GM18498 (cell line): ENCODE data around the gene MAP2K5.

Experiments
- ATAC-seq: cut with Tn5 transposase; IDR thresholded peaks from one replicate; pipeline ENCODE4 v1.9.1; 2021; ENCODE audit warnings: mild to moderate bottlenecking, moderate library complexity; ENCODE audit not compliant: unreplicated experiment

MAP2K5 gene

GRCh38 chr15:67556976-67557570, 14.6 kb downstream of the MAP2K5 start:
- ATAC-seq: no peak

DNA sequence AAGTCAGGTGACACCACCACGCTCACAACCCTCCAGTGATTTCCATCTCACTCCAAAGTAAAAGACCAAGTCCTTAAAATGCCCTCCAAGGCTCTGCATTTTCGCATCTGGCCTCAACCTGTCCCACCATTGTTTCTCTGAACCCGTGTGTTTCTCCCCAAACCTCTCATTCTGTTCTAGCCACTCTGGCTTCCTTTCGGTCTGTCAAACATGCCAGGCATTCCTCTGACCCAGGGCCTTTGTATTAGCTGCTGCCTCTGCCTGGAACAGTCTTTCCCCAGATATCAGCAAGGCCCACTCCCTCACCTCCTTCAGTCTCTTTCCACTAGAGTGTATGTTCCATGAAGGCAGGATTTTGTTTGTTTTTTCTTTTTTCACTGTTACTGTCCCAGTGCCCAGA, 16.0 kb downstream of the MAP2K5 start:
- ATAC-seq: no peak

DNA sequence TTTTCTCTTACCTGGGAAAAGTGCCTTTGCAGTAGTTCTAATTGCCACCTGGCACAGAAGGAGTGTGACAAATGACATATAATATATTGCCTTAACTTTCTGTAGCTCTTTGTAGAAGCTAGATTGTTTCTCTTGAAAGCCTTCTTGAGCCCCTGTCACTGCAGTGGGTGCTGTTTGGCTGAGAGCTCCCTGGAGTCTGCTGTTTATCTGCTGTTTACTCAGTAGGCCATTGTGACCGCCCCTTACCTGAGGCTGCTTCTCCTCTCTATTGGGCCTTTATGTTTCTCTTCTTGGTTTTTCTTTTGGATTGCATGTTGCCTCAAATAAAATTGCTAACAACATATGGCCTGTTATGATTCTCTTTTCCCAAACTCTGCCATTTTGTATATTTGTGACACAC, 16.7 kb downstream of the MAP2K5 start:
- ATAC-seq: no peak

DNA sequence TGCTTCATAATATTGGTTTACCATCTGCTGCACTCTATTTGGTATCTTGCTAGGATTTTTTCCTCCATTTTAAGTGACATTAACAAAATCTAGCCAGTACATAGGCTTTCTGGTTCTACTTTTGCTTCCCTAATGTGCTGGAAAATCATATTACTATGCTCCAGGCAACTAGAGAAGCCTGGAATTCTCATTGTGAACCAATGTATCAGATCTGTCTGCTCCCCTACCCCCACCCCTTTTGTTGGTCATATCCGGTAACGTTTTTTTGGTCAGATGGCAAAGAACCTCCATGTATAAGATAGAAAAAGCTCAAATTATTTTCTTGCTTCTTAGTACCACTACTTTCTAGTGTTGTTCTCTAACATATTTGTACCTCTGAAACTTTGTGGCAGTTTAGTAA, 17.1 kb downstream of the MAP2K5 start:
- ATAC-seq: no peak

DNA sequence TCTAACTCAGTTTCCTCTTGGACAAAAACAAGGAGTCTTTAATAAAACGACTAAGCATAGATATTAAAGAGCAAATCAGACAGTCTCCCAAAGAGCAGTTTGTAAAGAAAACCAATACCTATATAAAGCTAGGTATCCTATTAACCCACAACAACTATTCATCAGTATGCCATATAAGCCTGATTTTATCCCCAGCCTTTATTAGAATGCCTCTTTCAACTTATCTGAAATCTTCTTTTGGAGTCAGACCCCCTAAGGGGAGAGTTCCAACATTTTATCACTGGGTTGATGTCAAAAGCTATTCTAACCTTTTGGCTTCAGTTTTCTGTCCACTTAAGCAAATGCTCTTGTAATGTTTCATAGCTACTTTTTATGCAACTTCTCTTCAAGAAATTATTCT, 17.8 kb downstream of the MAP2K5 start:
- no peak for ATAC-seq

DNA sequence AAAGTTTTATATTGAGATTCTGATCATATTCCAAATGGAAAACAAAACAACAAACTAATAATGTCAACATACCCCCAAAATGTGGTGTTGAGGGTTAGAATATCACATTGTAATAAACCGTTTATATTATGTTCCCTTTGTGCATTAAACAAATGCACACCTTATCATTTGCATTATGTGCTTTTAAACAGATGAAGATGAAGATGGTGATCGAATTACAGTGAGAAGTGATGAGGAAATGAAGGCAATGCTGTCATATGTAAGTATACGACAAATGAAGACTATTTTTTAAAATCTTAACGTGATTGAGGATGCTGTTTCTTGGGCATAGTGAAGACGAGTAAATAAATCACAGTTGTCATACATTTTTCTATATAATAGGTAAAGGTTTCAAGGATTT, 20.6 kb downstream of the MAP2K5 start:
- no peak for ATAC-seq

DNA sequence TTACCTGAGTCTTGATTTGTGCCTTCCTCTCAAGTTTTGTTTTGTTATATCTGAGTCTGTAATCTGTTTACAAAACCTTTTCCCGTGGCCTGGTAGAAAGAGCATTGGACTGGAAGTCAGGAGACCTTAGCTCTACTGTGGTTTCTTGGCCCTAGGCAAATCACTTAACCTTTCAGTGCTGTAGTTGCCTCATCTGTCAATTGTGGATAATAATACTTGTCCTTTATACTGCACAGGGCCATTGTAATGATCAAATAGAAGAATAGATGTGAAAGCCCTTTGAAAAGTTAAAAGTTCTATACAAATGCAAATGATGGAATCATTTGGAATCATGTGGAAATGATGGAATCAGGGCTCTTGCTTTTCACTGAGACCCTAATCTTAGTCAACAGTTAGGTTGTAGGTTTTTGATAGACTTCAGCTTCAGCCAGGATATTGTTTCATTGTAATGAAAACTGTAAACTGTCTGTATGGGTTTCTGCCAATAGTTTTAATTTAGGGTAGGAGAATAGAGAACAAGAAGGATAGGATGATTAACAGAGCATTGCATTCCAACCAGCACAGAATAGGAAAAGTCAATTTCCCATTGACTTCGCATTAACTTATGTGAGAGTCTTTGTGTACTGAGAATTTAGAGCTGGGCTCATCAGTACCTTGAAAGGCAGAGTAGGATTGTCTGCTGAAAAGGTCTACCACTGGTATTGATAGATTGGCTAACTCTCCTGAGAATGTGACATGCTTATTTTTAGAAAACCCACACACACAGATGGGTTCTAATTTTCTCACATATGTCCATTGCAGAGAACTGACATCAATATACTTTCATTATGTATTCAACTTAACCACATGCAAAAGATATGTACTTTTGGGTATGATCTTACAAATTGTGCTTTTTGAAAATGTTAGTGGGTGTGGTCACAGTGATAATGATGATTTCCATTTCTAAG, 21.8 kb downstream of the MAP2K5 start:
- peak; percentile 89 for ATAC-seq

- ATAC-seq: peak; percentile 41
These were observed 22.5 kb downstream of the MAP2K5 start for GRCh38 chr15:67564968-67565345.

- ATAC-seq: no peak
These were observed 27.2 kb downstream of the MAP2K5 start for GRCh38 chr15:67569668-67570067.

DNA sequence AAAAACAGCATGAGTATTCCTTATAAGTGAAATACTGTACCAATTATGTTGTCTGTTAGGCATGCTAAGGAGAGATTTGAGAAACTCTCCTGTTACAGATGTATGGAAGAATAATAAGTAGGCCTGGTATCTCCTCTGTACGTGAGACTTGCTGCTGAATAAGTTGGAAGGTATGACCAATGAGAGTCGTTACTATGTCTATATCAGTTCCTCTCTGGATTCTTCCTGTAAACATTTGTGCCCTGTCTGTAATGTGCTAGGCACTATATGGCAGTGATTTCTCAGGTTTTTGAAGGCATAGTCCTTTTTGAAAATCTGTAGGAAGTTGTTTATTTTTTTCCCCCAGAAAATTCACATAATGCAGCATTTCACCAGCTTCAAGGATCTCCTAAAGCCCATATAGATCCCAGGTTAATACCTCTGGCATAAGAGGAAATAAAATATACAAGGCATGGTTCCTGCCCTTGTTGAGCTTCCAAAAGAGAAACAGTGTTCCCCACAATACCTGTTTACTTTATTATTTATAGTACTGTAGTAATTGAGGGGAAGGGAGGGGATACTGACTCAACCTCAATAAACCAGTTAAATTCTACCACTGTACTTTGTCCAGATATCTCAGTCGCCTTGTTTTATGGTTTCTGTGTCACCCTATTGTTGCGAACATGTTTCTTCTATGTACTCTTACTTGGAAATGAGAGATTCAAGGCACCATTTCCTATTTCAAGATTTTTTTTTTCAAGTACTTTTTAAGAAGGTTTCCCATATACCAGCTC, 28.6 kb downstream of the MAP2K5 start:
- ATAC-seq: no peak

DNA sequence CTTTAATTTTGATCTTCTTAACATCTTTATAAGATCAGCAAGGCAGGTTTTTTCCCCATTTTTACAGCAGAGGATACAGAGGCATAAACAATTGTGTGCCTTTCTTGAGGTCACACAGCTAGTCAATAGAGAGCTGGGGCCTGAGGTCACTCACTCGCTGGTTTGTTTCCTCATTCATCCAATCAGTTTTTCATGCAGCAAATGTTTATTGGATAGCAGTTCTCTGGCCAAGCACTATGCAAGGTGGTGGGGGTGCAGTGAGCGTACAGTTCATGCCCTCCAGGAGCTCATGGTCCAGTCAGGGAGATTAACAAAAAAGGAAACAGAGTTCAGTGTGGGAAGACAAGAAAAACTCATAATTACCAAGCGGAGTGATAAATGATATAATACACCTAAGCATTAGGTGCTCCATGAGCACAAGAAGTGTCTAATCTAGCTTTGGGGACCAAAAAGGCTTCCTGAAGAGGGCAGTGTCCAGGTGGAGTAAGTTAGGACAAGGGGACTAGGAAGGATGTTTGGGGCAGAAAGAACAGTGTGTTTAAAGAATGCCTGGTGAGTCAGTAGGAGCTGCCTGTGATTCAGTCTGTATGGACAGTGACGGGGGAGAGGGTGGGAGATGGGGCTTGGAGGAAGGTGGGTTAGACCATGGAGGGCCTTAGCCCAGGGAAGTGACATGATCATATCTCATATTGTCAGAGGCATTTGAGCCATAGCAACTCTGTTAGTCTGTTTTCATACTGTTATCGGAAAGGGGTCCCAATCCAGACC, 29.3 kb downstream of the MAP2K5 start:
- no peak for ATAC-seq

DNA sequence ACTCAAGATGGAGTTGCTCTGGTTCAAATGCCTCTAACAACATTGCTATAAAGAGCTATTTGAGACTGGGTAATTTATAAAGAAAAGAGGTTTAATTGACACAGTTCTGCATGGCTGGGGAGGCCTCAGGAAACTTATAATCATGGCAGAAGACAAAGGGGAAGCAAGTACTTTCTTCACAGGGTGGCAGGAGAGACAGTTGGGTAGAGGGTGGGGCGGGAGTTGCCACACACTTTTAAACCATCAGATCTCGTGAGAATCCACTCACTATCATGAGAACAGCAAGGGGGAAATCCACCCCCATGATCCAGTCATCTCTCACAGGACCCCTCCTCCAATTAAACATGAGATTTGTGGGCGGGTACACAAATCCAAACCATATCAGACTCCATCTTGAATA, 30.7 kb downstream of the MAP2K5 start:
- ATAC-seq: no peak

DNA sequence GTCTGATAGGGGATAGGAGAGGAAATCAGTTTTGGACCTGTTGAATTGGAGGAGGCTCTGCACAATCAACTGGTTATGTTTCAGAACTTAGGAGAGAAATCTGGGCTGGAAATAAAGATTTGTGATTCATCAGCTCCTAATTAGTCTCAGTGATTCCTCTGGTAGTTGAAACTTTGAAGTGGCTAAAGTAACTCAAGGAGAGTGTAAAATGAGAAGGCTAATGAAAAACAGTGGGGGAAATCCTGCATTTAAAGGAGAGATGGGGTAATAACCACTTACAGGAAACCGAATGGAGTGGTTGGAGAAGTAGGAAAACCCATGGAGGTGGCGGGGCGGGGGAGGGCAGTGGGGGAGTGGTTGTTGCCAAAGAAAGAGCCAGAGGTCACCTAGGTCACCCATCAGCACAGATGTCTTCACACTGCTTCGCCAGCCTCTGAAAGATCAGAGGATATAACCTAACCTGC, 32.6 kb downstream of the MAP2K5 start:
- ATAC-seq: no peak

GRCh38 chr15:67578020-67578600, 35.6 kb downstream of the MAP2K5 start:
- ATAC-seq: no peak

GRCh38 chr15:67579164-67579563, 36.7 kb downstream of the MAP2K5 start:
- no peak for ATAC-seq

GRCh38 chr15:67579967-67580366, 37.5 kb downstream of the MAP2K5 start:
- ATAC-seq: no peak

- ATAC-seq: no peak
These were observed 41.7 kb downstream of the MAP2K5 start for GRCh38 chr15:67584157-67584556.

DNA sequence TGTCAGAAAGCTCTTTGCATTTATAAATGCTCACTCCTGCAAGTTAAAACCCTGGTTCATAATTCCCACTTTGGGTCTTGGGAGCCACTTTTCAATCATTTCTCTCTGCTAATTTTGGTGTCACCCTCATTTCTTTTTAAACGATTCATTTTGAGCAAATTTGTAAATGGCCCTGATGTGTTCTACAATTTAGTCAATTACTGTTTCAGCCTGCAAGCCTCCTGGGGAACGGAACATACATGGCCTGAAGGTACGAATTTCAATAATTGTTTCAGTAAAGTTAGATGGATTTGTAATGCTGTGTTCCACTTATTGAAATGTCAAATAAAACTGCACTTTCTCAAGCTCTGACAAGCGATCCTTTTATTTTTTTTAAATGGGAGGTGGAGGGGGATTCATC, 43.2 kb downstream of the MAP2K5 start:
- ATAC-seq: no peak

DNA sequence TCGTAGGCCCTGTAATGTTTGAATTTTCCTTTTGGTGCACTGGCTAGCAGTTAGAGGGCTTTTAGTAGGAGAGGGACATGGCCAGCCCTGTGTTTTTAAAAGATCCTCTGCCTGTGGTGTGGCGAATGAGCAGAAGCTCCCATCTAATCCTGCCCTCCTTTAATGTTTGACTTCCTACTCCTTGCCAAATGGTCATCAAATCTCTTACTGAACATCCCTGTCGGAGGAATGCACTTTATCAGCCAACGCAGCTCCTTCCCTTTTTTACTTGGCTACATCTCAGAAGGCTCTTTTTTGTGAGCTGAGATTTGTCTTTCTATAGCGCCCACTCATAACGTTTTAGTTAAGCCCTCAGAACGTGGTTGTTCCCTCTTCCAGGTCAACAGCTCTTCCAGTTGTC, 44.8 kb downstream of the MAP2K5 start:
- ATAC-seq: no peak

DNA sequence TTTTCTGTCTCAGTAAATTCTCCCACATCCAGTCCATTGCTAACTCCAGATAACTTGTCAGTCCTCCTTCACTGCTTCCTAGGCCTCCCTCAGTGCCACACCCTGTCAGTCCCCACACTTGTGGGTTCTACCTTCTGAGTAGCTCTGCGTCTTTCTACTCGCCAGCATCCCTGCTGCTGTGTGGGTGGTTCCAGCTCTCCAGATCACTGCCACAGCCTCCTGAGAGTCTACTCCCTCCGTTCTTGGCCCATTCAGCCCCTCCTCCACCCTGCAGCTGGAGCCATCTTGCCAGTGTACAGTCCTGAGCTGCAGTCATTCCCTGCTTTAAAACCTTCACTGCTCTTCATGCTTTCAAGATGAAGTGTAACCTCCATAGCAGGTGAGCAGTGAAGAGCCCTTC, 45.3 kb downstream of the MAP2K5 start:
- no peak for ATAC-seq
